ENCODE data around the gene CBX4. TPM values are rescaled to one million over a fixed set of nuclear protein-coding genes. Genes with fewer than 3 reads are reported as not detected.

The CBX4 gene
- total and polyA plus RNA-seq, 7 donors, result 1.9 to 7.8 (median 3.3) TPM

DNA sequence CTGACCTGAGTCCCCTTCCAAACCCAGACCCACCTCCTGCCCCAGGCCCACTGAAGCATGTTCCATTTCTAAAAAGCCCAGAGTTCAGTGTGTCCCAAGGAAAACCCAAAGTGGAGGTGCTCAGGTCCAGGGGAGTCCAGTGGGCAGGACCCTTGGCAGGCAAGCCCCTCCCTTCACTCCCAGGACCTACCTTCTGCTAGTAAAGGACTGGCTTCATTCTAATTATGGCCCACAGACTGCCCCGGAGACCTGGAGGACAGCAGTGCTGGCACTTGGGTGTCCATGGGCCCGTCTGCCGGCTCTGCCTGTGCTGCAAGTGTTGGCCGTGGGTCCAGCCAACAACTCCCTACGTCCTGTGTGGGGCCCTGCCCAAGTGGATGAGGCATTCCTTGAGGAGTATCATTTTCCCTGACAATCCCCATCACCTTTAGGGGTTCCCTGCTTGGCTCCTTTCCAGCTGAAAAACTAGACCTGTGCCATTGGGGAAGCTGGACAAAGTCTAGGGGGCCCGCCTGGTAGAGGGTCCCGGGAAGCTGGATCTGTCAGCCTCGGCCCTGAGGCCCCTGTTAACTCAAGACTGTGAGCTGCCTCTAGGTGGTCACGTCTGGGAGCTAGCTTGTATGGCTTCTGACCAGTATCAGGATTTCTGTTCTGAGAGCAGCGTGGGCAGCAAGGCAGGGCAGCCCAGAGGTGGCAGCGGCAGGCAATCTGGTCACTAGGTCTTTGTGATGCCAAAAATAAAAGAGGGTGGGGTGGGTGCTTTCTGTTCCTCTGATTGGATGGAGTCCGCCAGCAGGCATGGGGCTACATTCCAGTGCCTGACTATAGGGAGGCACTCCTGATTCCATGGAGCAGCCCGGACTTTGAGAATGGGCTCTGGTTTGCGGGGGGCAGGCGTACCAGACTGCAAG, 53.1 kb downstream of the CBX4 start:
- no peaks in the 10 kb centered on the region for H3K4me1 ChIP-seq
- H3K4me3 ChIP-seq, result no peak overlapping the region
- H3K9me3 ChIP-seq, result no peaks in the 10 kb centered on the region
- H3K36me3 ChIP-seq (ENCODE audit: insufficient read depth in 1 of 2, low read depth in 1 of 2), result no peaks in the 10 kb centered on the region
- DNase-seq, result no peak
- H3K27ac ChIP-seq, result no peak overlapping the region
- 85 to 95% (median 88%) methylated on average over 13 to 15 of the region's 15 CpGs for WGBS, 3 donors
- intact Hi-C loops (cut with DNase I), result loop anchor here in 1 of 2 donors (5.0 to 10.0 kb wide), 2 partner anchors 129 to 206 kb away; no protein-coding TSS in a partner anchor
- TF ChIP-seq CTCF (IDR thresholded peaks at IDR 0.05), result no peak
- H3K27me3 ChIP-seq (ENCODE audit: insufficient read depth in 3 of 3, low read length in 2 of 3), result peaks cover 0 to 89% (median 23%) of the 10 kb centered on the region in 3 donors
- no peak for ATAC-seq

- 95 to 98% (median 96%) methylated on average over 17 of the region's 17 CpGs for WGBS, 3 donors
- intact Hi-C loops (cut with DNase I), result loop anchor here in 1 of 2 donors (5.0 to 10.0 kb wide), 2 partner anchors 130 to 207 kb away; no protein-coding TSS in a partner anchor
- ATAC-seq, result no peak
- H3K36me3 ChIP-seq (ENCODE audit: insufficient read depth in 1 of 2, low read depth in 1 of 2), result no peaks in the 10 kb centered on the region
- DNase-seq, result no peak
- TF ChIP-seq CTCF (IDR thresholded peaks at IDR 0.05), result no peak
- H3K9me3 ChIP-seq, result no peaks in the 10 kb centered on the region
- H3K4me3 ChIP-seq, result no peak overlapping the region
- peaks cover under 1% of the 10 kb centered on the region for H3K4me1 ChIP-seq
- H3K27ac ChIP-seq, result no peak overlapping the region
- peaks cover 0 to 89% (median 16%) of the 10 kb centered on the region in 3 donors for H3K27me3 ChIP-seq (ENCODE audit: insufficient read depth in 3 of 3, low read length in 2 of 3)
These were observed 54.0 kb downstream of the CBX4 start for GRCh38 chr17:79785017-79785899.

DNA sequence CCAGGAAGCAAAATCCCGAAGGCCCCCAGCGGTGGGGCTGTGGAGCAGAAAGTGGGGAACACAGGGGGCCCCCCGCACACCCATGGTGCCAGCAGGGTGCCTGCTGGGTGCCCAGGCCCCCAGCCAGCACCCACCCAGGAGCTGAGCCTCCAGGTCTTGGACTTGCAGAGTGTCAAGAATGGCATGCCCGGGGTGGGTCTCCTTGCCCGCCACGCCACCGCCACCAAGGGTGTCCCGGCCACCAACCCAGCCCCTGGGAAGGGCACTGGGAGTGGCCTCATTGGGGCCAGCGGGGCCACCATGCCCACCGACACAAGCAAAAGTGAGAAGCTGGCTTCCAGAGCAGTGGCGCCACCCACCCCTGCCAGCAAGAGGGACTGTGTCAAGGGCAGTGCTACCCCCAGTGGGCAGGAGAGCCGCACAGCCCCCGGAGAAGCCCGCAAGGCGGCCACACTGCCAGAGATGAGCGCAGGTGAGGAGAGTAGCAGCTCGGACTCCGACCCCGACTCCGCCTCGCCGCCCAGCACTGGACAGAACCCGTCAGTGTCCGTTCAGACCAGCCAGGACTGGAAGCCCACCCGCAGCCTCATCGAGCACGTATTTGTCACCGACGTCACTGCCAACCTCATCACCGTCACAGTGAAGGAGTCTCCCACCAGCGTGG, 54.8 kb downstream of the CBX4 start:
- H3K4me1 ChIP-seq, result peaks cover 5% of the 10 kb centered on the region
- no peak for TF ChIP-seq CTCF (IDR thresholded peaks at IDR 0.05)
- H3K36me3 ChIP-seq (ENCODE audit: insufficient read depth in 1 of 2, low read depth in 1 of 2), result no peaks in the 10 kb centered on the region
- H3K9me3 ChIP-seq, result no peaks in the 10 kb centered on the region
- H3K27ac ChIP-seq, result no peak overlapping the region
- ATAC-seq (no peak), DNase-seq (no peak)
- intact Hi-C loops (cut with DNase I), result loop anchor here in 1 of 2 donors (5.0 to 10.0 kb wide), 2 partner anchors 130 to 208 kb away; no protein-coding TSS in a partner anchor
- WGBS, 3 donors, result 95 to 97% (median 95%) methylated on average over 31 of the region's 31 CpGs
- H3K27me3 ChIP-seq (ENCODE audit: insufficient read depth in 3 of 3, low read length in 2 of 3), result peaks cover 0 to 89% (median 12%) of the 10 kb centered on the region in 3 donors
- no peak overlapping the region for H3K4me3 ChIP-seq

- Histone ChIP-seq H3K27ac (no peak overlapping the region), H3K27me3 (ENCODE audit: insufficient read depth in 3 of 3, low read length in 2 of 3) (peaks cover 0 to 89% (median 14%) of the 10 kb centered on the region in 3 donors), H3K36me3 (ENCODE audit: insufficient read depth in 1 of 2, low read depth in 1 of 2) (no peaks in the 10 kb centered on the region), H3K4me1 (peaks cover 5% of the 10 kb centered on the region), H3K4me3 (no peak overlapping the region), H3K9me3 (no peaks in the 10 kb centered on the region)
- no peak for TF ChIP-seq CTCF (IDR thresholded peaks at IDR 0.05)
- DNase-seq (no peak), ATAC-seq (no peak)
- intact Hi-C loops (cut with DNase I), result loop anchor here in 1 of 2 donors (10.0 kb wide), 1 partner anchor 131 kb away; no protein-coding TSS in a partner anchor
- WGBS, 3 donors, result 90 to 94% (median 92%) methylated on average over 18 of the region's 18 CpGs
These were observed 55.3 kb downstream of the CBX4 start for GRCh38 chr17:79783891-79784290.

Data from psoas muscle (tissue), 8 donors.